ENCODE data around the gene SH2B3.
"Not testable (repeated sequence)": the region's sequence is repeated elsewhere in the genome, so short reads cannot be mapped to it uniquely, and the experiment has no call there.

SH2B3 gene

DNA sequence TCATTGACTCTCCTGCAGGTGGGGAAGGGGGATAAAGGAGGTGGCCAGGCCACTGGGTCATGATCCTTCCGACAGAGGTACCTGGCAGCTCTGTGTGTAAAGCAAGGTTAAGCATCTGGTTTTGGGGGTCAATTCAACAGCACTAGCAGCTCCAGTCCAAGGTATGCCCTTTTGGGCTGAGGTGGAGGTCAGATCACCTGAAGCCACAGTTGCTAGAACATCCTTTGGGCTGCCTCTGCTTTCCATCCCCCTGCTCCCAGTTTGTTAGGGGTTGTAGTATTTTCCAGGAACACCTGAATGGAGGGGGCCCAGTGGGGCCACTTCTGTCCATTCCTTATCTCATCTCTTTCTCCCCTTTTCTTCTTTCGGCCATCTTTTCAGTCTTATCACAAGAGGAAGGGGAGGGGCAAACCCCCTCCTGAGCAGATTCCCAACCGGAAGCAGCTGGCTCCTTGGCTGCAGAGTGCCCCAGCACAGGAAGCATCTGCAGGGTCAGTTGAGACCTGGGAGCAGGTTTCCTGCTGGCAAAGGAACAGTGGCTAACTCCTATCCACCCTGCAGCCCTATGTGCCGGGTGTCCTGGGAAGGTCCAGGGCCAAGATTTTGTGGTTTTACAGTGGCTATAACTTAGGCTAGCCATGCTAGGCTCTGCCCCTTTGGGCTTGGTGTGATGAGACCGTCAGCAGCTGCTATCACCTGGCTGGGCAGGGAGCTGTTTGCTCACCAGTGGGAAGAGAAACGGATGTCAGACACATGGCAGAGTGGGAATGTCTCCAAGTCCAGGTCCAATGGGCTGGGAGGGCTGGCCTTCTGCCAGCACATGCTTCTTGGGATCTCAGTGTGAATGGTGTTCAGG is 40.2 kb downstream of the SH2B3 start:
- DNase-seq = no peak

DNA sequence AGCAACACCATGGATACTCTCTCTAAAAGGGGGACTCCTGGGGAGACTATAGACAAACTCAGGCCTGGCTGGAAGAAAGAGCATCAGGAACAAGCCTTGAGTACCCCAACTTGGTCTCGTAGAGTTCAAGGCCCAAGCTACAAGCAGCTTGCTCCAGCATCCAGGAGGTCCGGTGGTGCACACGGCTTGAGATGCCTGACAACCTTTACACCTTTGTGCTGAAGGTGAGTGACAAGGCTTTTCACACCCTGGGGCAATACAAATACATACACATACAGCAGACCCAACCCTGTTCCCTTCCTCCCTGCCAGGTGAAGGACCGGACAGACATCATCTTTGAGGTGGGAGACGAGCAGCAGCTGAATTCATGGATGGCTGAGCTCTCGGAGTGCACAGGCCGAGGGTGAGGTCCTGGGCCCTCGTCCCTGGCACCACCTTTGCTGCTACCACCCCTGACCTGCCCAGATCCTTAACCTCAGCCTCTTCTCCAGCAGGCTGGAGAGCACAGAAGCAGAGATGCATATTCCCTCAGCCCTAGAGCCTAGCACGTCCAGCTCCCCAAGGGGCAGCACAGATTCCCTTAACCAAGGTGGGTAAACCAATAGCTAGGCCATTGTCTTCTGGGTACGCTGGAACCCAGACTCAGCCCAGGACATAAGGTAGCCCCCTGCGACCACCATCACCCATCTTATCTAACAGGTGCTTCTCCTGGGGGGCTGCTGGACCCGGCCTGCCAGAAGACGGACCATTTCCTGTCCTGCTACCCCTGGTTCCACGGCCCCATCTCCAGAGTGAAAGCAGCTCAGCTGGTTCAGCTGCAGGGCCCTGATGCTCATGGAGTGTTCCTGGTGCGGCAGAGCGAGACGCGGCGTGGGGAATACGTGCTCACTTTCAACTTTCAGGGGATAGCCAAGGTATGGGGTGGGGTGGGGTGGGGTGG is 41.2 kb downstream of the SH2B3 start:
- DNase-seq = no peak

DNA sequence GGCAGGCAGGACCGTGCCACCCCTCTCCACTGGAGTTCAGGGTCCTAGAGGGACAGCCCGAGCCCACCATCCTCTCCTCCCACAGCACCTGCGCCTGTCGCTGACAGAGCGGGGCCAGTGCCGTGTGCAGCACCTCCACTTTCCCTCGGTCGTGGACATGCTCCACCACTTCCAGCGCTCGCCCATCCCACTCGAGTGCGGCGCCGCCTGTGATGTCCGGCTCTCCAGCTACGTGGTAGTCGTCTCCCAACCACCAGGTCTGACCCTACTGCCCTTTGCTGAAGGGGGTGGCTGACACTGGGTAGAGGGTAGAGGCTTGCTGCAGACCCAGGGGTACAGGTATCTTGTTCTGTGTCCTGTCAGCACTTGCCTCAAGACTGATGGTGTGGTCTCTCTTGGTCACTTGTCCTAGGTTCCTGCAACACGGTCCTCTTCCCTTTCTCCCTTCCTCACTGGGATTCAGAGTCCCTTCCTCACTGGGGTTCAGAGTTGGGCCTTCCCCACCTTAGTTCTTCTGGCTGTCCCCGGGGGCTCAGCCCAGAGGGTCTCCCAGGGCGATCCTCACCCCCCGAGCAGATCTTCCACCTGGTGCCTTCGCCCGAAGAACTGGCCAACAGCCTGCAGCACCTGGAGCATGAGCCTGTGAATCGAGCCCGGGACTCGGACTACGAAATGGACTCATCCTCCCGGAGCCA is 42.0 kb downstream of the SH2B3 start:
- DNase-seq = no peak

DNA sequence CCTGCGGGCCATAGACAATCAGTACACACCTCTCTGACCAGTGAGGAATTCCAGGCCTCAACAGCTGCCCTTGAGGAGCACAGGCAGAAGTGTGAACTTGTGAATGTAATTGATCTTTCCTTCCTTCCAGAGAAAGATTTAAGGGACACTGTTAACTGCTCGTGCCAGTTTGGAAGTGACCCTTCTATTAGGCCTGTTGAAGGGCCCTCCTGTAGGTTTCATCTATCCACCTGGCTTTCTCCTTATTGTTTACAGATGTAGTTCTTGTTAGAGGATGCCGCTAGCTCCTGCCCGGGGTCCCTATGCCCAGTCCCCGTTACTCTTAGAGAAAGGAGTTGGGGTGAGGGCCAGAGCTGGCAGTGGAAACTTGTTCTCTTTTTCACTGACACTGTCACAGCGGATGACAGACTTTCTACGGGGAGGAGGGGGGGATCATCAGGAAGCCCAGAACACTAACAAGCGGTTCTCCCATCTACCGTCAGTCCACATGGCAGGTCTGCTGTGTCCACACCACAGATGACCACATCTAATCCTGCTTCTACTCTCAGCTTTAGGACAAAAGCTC is 42.6 kb downstream of the SH2B3 start:
- DNase-seq = no peak

DNA sequence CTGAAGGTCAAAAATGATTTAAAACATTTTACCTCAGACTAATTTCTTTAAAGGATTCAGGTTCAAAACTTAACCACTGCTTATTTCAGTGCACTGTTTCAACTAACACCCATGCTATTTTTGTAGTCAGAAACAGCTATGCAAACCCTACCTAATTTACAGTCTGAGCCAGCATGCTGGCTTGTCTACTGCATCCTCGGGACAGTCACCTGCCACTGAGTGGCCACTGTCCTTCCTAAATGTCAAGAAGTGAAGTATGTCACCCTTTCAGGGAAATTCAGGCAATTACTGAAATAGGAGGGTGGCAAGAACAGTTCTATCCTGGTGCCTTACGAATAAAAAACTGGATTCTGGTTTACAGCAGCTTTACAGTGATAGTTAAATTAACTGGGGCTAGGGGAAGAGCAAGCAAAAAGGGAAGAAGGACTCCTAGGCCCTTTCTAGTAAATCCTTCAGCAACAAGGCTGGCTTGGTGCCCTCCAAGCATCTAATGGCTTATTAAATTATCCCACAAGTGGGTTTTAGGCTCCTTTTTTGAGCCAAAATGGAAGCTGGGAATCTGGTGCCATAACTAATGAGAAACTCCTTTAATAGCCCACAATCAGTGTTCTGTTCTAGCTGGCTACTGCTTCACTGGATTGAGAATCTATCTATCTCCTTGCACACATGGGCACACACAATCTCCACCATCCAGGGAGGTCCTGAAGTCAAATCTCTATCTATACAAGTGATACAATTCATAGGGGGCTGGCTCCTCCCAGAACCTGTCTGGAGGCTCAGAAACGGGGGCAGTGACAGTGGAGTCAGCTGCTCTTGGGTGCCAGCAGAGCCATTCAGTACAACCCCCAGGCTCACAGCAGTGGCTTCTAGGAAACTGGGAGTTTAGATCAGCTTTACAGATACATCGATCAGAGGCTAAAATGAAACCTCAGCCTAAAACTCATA is 43.4 kb downstream of the SH2B3 start:
- DNase-seq = no peak

DNA sequence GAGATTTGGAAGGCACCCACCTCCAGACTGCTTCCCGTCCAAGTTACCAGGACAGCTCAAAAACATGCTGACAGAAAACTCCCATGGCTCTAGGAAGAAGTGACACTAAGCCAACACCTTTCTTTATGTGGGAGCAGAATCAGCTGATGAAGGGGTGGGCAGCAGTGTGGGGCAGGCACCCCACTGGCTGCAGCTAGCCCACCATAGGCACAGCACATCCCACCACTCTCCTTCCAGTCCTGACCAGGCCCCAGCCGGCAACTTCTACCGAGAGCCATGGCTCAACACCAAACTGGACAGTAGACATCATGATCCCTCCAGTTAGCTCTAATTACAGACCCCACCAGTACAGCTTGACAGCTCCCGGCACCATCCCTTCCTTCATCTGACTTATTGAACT is 45.0 kb downstream of the SH2B3 start:
- DNase-seq = no peak

DNA sequence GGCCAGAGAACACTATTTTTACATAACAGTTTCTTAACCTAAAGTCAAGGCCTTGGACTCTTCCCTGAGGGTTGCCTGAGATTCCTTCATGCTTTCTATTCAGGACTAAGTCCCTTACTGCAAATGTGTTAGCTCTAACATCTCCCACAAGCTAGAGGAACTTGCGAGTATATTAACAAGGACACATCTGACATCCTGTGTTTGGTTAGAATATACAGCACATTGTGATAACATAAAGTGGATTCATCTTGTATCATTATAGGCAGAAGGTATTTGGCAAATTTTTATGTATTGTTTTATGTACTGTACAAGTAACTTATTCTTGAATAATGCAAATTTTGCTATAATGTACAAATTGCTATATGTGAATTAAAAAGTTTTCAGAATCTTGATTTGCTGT is 45.5 kb downstream of the SH2B3 start:
- no peak for DNase-seq

DNA sequence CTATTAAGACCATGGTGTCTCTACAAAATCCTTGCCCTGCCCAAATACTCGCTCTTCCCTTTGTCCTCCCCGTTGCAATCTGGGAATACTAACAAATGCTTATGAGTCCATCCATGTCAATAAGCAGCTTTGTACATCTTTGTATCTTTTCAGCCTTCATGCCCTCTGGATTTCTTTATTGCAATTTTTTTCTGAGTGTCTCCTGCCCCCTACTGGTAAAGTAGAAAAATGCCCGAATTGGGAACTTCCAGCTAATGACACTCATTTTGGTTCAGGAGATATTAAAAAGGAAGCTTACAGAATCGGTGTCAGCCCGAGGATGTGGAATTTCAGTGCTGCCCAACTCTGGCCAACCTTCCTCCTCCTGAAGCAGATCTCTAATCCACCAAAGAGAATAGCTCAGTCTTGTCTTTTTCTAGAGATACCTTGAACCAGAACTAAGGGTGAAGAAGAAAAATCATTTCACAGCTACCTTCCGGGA is 46.0 kb downstream of the SH2B3 start:
- DNase-seq = no peak

DNA sequence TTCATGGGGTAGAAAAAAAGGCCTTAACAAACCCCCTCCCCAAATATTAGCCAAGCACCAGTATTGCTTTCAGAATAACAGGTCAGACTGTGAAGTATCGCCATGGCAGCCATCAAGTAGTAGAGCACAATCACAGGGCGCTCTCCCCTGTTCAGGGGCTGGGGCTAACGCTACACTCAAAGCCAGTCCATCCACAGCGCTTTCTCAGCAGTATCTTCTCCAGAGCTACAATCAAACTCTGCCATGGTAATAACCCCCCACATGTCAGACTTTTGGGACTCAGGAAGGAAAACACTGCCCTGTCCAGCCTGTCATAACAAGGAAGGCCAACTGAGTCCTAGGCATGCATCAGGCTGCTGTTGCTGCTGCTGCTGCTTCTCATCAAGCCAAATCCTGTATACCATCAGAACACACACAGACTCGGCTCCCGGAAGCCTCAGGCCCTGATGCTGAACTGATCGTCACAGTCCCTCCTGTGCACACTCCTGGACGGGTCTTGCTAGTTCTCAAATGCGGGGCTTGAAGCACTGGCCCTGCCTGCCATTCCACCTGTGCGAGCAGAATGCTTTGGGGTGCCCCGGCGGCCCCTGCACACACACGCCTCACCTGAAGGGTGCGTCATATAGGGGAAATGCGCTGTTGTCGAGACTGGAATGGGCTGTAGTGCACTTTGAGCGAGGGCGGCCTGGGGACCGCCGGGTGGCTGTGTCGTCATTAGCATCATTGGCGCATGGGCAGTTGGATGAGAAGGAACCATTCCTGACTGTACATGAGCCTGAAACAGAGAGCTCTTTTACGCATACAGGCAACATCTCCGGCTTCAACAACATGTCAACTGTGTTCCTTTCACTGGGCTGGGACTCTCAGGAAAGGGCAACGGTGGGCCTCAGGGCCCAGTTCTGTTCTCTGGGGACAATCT is 47.6 kb downstream of the SH2B3 start:
- DNase-seq = no peak

DNA sequence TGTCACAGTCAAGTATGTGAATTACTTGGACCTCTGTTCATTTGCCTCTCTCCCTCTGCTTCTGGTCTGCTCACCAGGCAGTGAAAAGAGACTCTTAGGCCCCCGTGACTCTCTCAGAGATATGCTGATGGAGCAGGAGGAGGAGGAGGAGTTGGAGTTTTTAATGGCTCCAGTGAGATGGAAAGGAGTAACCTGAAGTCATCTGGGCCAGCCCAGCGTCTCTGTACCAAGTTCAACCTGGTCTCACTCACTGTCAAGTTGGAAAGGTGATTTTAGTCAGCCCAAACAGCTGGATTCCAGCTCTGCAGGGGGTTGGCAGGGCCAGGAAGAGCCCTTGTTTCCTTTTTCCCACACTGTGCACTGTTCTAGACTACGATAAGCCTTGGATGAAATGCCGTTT is 48.6 kb downstream of the SH2B3 start:
- no peak for DNase-seq

DNA sequence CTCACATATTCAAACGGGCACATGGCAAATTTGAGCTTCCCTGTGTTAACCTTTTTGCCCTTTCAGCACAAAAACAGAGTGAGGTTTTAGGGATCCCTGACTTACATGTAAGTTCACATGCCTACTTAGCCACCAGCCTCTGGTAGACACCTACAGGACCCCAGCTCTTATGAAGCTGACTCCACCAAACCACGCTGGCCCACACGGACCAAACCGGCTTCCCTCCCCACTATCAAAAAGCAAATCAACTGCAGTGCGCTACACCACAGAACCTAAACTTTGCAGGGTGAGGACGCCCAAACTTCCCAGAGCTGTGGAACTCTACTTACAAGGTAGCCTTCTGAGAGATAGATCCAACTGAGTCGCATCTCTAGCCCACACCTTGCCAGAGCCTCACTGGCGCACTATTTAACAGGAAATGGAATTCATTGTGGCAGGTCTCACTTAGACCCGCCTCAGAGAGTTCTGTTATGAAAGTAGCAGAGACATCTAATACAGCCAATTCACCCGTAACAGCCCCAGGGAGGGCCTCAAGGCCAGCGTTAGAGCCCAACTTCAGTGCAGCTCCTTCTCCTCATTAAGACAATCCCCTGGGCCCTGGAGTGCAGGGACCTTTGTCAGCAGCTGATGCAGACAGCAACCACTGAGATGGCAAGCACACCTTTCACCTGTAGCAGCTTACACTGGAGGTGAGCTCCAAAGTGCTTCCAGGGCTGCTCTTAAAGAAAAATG is 49.2 kb downstream of the SH2B3 start:
- no peak for DNase-seq

DNA sequence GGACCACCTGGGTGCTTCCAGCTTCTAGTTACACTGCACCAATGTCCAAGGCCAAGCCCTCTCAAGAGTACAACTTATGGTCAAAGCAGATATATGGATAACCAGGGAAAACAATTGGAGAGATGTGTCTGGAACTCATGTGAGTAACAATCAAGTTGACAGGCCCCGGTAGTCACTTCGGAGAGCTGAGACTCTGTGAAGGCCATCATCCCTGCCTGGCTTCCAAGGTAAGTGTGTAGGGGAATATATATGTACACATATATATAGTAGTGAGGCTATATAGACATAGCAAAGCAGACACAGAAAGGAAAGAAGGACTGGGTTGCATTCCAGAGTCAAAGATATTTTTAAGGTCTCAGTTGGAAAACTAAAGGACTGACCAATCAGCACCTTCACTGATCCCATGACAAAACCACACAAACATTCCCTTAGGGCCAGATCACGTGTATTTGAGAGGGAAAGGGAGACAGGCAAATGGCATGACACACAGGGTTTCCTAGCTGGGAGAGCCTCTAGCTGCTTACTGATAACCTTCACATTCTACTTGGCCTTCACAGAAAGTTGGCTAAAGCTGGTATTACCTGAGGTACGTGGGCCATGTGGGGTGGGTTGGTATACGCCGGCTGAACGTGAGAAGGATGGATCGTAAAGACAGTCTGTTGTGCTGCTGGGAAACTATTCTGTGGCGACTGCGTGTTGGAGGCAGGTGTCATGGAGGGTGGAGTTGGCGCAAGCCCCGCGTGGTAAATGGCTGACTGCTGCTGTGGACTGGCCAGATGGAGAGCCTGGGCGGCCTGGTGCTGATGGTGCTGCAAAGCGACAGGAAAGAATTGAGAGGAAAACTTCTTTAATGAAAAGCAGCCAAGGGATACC is 50.0 kb downstream of the SH2B3 start:
- DNase-seq = no peak

DNA sequence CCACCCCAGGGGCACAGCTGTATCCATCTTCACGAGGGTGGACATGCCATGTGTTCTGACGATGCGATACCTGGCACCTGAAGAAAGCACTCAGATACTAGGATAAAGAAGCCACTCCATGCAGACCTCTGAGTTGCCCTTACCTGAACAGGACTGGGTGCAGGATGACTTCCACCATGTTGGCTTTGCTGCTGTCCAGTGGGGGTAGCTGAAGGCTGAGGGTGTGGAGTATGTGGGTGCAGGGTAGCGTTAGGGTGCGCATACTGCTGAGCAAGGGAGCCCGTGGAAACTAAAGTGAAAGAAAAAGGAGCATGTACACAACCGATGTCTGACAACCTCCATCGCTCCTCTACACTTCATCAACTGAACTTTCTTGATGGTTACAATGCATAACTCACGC is 51.3 kb downstream of the SH2B3 start:
- DNase-seq = no peak

DNA sequence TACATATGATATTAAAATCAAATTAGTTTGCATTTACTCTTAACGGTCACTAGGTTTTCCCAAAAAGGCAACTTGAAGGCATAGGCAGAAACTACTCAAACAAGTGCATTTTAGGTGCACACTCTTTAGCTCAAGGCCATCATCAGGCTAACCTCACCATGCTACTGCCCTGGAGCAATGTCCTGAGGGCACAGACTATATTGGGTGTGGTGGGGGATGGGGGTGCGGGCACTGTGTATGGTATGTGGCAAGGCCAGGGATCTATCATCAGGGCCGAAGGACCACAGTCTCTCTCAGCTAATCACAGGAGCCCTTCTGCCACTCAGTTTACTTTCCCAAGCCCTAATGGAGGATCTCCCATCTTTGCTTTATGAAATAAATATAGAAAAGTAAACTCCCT is 51.9 kb downstream of the SH2B3 start:
- no peak for DNase-seq

DNA sequence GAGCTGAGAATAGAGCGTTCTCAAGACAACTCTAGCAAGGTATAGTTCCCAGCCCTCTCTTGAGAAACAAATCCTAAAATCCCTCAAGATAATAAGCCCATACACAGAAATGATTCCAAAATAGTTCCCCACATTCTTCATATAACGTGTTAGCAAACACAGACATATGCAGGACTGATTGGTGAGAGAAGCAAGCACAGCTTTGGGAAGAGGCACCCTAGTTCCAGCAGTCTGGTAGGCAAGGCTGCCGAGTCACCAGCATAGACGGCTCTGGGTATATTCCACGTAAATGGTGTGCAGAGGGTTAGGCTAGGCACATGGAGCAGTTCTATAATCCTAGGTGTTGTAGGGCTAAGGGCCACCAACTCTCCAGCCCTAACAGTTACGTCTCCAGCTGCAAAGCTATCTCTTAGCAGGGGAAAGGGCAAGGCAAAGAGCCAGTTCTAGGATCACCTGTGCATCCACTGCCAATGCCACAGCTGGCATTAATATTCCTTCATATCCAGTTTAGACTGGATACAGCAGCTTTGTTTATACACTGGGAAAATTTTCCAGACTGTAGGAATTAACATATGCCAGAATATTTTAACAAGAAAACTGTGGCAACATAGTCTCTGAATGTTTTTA is 52.9 kb downstream of the SH2B3 start:
- no peak for DNase-seq

DNA sequence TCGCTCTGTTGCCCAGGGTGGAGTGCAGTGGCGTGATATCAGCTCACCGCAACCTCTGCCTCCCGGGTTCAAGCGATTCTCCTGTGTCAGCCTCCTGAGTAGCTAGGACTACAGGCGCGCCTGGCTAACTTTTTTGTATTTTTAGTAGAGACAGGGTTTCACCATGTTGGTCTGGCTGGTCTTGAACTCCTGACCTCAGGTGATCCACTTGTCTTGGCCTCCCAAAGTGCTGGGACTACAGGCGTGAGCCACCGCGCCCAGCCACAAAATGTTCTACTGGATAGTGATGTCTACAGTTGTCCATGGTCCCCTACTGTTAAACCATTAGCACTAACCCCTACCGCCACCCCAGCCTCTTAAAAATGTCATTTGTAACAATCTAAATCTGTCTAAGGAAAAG is 54.4 kb downstream of the SH2B3 start:
- DNase-seq = not testable (repeated sequence)

DNA sequence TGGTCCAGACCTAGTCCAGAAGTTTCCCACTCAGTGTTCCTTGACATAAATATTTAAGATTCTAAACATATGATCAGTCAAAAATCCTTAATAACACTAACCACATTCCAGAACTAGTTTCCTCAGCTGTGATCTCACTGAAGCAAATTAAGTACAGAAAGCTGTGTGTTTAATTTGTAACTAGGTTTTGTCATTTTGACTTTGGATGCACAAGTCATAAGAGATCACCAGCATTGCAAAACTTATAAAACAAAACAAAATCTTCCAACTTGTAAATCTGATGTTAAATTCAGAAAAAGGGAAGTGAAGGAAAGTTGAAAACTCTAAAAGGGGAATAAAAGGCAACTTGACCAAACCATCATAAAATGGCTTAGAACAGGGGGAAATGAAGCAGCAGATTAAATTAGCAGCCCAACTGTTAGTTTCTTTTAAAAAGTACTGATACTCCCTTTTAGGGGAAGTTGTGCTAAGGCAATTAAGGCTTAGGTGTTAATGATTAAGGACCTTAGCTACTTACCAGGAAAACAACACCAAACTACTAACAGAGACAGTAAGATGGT is 56.6 kb downstream of the SH2B3 start:
- DNase-seq = no peak

Data from NCI-H187 treated with DMSO at 0.1 percent for 48 hours (cell line).